ENCODE data around the gene LINS1.

- TF ChIP-seq CTCF (IDR thresholded peaks at IDR 0.05) (no peak), POLR2AphosphoS5 (IDR thresholded peaks at IDR 0.05; ENCODE audit: low read depth, low read length) (no peak)
- TF ChIP-seq, protein P1, sequence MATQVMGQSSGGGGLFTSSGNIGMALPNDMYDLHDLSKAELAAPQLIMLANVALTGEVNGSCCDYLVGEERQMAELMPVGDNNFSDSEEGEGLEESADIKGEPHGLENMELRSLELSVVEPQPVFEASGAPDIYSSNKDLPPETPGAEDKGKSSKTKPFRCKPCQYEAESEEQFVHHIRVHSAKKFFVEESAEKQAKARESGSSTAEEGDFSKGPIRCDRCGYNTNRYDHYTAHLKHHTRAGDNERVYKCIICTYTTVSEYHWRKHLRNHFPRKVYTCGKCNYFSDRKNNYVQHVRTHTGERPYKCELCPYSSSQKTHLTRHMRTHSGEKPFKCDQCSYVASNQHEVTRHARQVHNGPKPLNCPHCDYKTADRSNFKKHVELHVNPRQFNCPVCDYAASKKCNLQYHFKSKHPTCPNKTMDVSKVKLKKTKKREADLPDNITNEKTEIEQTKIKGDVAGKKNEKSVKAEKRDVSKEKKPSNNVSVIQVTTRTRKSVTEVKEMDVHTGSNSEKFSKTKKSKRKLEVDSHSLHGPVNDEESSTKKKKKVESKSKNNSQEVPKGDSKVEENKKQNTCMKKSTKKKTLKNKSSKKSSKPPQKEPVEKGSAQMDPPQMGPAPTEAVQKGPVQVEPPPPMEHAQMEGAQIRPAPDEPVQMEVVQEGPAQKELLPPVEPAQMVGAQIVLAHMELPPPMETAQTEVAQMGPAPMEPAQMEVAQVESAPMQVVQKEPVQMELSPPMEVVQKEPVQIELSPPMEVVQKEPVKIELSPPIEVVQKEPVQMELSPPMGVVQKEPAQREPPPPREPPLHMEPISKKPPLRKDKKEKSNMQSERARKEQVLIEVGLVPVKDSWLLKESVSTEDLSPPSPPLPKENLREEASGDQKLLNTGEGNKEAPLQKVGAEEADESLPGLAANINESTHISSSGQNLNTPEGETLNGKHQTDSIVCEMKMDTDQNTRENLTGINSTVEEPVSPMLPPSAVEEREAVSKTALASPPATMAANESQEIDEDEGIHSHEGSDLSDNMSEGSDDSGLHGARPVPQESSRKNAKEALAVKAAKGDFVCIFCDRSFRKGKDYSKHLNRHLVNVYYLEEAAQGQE (IDR thresholded peaks at IDR 0.05; ENCODE audit: insufficient read depth in 1 of 2, low read depth in 2 of 2, low read length in 1 of 2) = no peak
These were observed 49.3 kb upstream of the LINS1 start for GRCh38 chr15:100651253-100651652.
